Body of pancreas (tissue), 4 donors: ENCODE results near the gene MANEA.

Source experiments
- POLR2A ChIP-seq, 3 donors: fragments of 450-650 bp; IDR thresholded peaks; one replicate each; pipeline ENCODE4 v1.6.1; 2016; ENCODE audit warnings: antibody characterized with exemption in 3 of 3, mild to moderate bottlenecking in 2 of 3
- TF ChIP-seq, protein P1 (sequence below), 7 experiments: fragments of 450-650 bp in 4 of 7; fragments of 200-600 bp in 3 of 7; sonication (generic) in 3 of 7; IDR thresholded peaks; one replicate each; pipeline ENCODE4 v1.5.1; 2016 to 2019; ENCODE audit warnings: antibody characterized with exemption in 7 of 7

DNA sequence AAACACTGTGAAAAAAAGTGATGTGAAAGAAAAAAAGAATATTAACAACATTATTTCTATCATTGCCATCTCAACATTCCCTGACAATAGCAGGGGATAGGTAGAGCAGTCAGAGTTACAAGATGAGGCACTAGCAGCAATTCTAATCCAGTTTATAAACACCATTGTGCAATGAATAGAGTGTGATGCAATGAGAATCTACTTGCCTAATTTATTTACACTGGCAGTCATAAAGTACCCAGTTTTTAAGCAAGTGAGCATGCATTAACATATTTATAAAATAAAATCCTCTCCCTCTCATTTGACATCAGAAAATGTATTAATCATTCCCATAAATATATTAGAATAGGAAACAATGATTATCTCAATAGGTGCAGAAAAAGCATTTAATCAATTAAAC is 2.5 kb upstream of the MANEA start:
- TF ChIP-seq, protein P1, sequence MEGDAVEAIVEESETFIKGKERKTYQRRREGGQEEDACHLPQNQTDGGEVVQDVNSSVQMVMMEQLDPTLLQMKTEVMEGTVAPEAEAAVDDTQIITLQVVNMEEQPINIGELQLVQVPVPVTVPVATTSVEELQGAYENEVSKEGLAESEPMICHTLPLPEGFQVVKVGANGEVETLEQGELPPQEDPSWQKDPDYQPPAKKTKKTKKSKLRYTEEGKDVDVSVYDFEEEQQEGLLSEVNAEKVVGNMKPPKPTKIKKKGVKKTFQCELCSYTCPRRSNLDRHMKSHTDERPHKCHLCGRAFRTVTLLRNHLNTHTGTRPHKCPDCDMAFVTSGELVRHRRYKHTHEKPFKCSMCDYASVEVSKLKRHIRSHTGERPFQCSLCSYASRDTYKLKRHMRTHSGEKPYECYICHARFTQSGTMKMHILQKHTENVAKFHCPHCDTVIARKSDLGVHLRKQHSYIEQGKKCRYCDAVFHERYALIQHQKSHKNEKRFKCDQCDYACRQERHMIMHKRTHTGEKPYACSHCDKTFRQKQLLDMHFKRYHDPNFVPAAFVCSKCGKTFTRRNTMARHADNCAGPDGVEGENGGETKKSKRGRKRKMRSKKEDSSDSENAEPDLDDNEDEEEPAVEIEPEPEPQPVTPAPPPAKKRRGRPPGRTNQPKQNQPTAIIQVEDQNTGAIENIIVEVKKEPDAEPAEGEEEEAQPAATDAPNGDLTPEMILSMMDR (IDR thresholded peaks at IDR 0.05): no peak
- TF ChIP-seq POLR2A (IDR thresholded peaks at IDR 0.05): no peak
